B cell (primary cell): ENCODE data around the gene SULT1B1. TPM values are rescaled to one million over a fixed set of nuclear protein-coding genes. Genes with fewer than 3 reads are reported as not detected.

ENCODE experiments used
- ATAC-seq: fragments of 200-7000 bp; cut with Tn5 transposase; one replicate; pipeline ENCODE4 v1.10.0; 2021; ENCODE audit warnings: low read depth, mild to moderate bottlenecking, moderate number of reproducible peaks, moderate library complexity
- CTCF ChIA-PET: fragments of 350-600 bp; sonication (Branson Sonifier 250); formaldehyde crosslinking; loops from one replicate; lab custom pipeline; 2021; ENCODE audit warnings: antibody characterized with exemption, inconsistent platforms; lab: Charles Lee
- POLR2A ChIA-PET: fragments of 350-600 bp; sonication (Branson Sonifier 250); formaldehyde crosslinking; loops from one replicate; lab custom pipeline; 2021; ENCODE audit warnings: antibody characterized with exemption; lab: Charles Lee
- DNase-seq: peaks from one replicate; pipeline ENCODE4 v3.0.0; 2013
- H2AFZ ChIP-seq: 2 replicates; pipeline ENCODE4 v1.6.1; 2012; ENCODE audit warnings: mild to moderate bottlenecking, low read depth, low read length; ENCODE audit not compliant: insufficient read depth, poor library complexity, severe bottlenecking
- H3K27ac ChIP-seq, 2 donors: 1 replicate in 1 of 2; 2 replicates in 1 of 2; pipeline ENCODE4 v1.5.1; 2012 to 2013; ENCODE audit warnings: low read length in 2 of 2, mild to moderate bottlenecking in 2 of 2, moderate library complexity in 1 of 2
- H3K27me3 ChIP-seq, 4 experiments: fragments of 200-600 bp in 1 of 4; sonication (generic) in 1 of 4; replicated peaks in 1 of 4; 1 replicate in 2 of 4; 2 replicates in 2 of 4; pipeline versions ENCODE4 v1.6.1 to v1.7.0; 2013 to 2016; ENCODE audit warnings: low read length in 3 of 4, mild to moderate bottlenecking in 2 of 4, mixed read lengths in 1 of 4, moderate library complexity in 1 of 4; ENCODE audit not compliant: insufficient read depth in 4 of 4, control insufficient read depth in 3 of 4; ENCODE audit errors: control extremely low read depth in 1 of 4
- H3K36me3 ChIP-seq, 2 experiments: replicated peaks in 1 of 2; 1 replicate in 1 of 2; 2 replicates in 1 of 2; pipeline versions ENCODE4 v1.6.1 to v1.7.1; 2013; ENCODE audit warnings: low read length in 1 of 2; ENCODE audit not compliant: insufficient read depth in 2 of 2, control insufficient read depth in 1 of 2; ENCODE audit errors: control extremely low read depth in 1 of 2, extremely low read depth in 1 of 2
- H3K4me1 ChIP-seq, 2 donors: fragments of 200-600 bp in 1 of 2; sonication (generic) in 1 of 2; 1 replicate in 1 of 2; 2 replicates in 1 of 2; pipeline versions ENCODE4 v1.5.1 to v1.6.1; 2013 to 2017; ENCODE audit warnings: low read length in 2 of 2; ENCODE audit not compliant: control insufficient read depth in 2 of 2, insufficient read depth in 2 of 2
- H3K4me2 ChIP-seq: replicated peaks from 2 replicates; pipeline ENCODE3; 2012; ENCODE audit warnings: mild to moderate bottlenecking, low read depth, low read length; ENCODE audit not compliant: poor library complexity, severe bottlenecking
- H3K4me3 ChIP-seq, 5 experiments: fragments of 200-600 bp in 1 of 5; sonication (generic) in 1 of 5; 1 replicate in 3 of 5; 2 replicates in 2 of 5; pipeline versions ENCODE4 v1.5.1 to v1.7.0; 2011 to 2016; ENCODE audit warnings: low read length in 4 of 5, mild to moderate bottlenecking in 4 of 5, low read depth in 2 of 5, control low read depth in 1 of 5, moderate library complexity in 1 of 5; ENCODE audit not compliant: insufficient read depth in 1 of 5; ENCODE audit errors: control extremely low read depth in 1 of 5, extremely low read depth in 1 of 5
- H3K79me2 ChIP-seq: fragments of 200-600 bp; sonication (generic); one replicate; pipeline ENCODE4 v1.6.0; 2016; ENCODE audit warnings: low read length; ENCODE audit not compliant: control insufficient read depth, insufficient read depth
- H3K9ac ChIP-seq: fragments of 200-600 bp; sonication (generic); 2 replicates; pipeline ENCODE4 v1.6.1; 2017; ENCODE audit warnings: mild to moderate bottlenecking, low read length, moderate library complexity
- H3K9me3 ChIP-seq, 3 donors: one replicate each; pipeline versions ENCODE4 v1.6.1 to v1.7.1; 2013; ENCODE audit warnings: low read length in 2 of 3; ENCODE audit not compliant: control insufficient read depth in 2 of 3, insufficient read depth in 1 of 3; ENCODE audit errors: control extremely low read depth in 1 of 3
- H4K20me1 ChIP-seq: 2 replicates; pipeline ENCODE4 v1.6.0; 2012; ENCODE audit warnings: mild to moderate bottlenecking, low read length; ENCODE audit not compliant: insufficient read depth, control insufficient read depth, poor library complexity, severe bottlenecking
- H3K27ac Mint-ChIP-seq: one replicate; pipeline ENCODE4 v1.8.0; 2021; ENCODE audit warnings: mixed read lengths
- H3K27me3 Mint-ChIP-seq: one replicate; pipeline ENCODE4 v1.8.0; 2021; ENCODE audit warnings: mixed read lengths
- H3K4me1 Mint-ChIP-seq: one replicate; pipeline ENCODE4 v1.8.0; 2021; ENCODE audit warnings: mixed read lengths
- H3K4me3 Mint-ChIP-seq: one replicate; pipeline ENCODE4 v1.8.0; 2021; ENCODE audit warnings: mixed read lengths
- H3K9me3 Mint-ChIP-seq: one replicate; pipeline ENCODE4 v1.8.0; 2022; ENCODE audit warnings: mixed read lengths; ENCODE audit not compliant: insufficient read depth
- CTCF ChIP-seq: fragments of 200-600 bp; IDR thresholded peaks from one replicate; pipeline ENCODE4 v1.8.0; 2022; ENCODE audit warnings: antibody characterized with exemption, mild to moderate bottlenecking
- EZH2 ChIP-seq: IDR thresholded peaks from 2 replicates; pipeline ENCODE4 v1.6.1; 2012; ENCODE audit warnings: borderline replicate concordance, low read depth, mild to moderate bottlenecking, moderate library complexity, low read length; ENCODE audit not compliant: insufficient read depth, poor library complexity, severe bottlenecking
- WGBS: methylation state at CpG from one replicate; pipeline ENCODE4 v1.1.5; 2013; ENCODE audit warnings: missing lambda C conversion rate; ENCODE audit not compliant: insufficient coverage; 5-methylcytosine and 5-hydroxymethylcytosine counted together
- intact Hi-C: fragments of 100-400 bp; cut with micrococcal nuclease; formaldehyde crosslinking; loops from one replicate; pipeline ENCODE4 v1.10.0; 2022
- polyA plus RNA-seq: library from polyadenylated mRNA; depleted of rRNA; stranded (reverse); fragments of >200 nt; gene quantifications from 2 replicates; pipeline ENCODE4 v1.2.3, GENCODE V29; 2012
- total RNA-seq, 2 donors: library from RNA; stranded (reverse); fragments of 120-200 nt in 1 of 2; gene quantifications; 1 replicate in 1 of 2; 2 replicates in 1 of 2; pipeline versions ENCODE4 v1.2.3 to v1.2.4, GENCODE V29; 2013 to 2022

Gene SULT1B1
- total and polyA plus RNA-seq, 2 donors (not counting 1 experiment from before 2014, with no cell fraction given): 0.01 to 0.12 TPM

DNA sequence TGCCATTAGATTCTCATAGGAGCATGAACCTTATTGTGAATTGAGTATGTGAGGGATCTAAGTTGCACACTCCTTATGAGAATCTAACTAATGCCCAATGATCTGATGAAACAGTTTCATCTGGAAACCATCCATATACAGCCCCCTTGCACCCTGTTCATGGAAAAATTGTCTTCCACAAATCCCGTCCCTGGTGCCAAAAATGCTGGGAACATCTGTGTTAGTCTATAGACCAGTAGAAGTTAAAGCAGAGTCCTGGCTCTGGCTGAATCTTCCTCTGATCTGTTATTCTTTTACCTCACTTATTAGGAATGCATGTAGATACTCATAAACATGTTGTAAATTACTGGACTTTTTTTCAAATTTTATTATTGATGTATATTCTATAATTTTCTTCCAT lies 29.2 kb downstream of the SULT1B1 start:
- no peak for ATAC-seq
- no peak overlapping the region for H3K27ac ChIP-seq
- no peaks in the 10 kb centered on the region for H4K20me1 ChIP-seq
- no peak overlapping the region for H2AFZ ChIP-seq
- Mint-ChIP-seq H3K27ac (no peak overlapping the region), H3K4me1 (no peaks in the 10 kb centered on the region), H3K27me3 (no peaks in the 10 kb centered on the region), H3K9me3 (no peaks in the 10 kb centered on the region), H3K4me3 (no peak overlapping the region)
- DNase-seq: no peak
- no peak overlapping the region for H3K4me2 ChIP-seq
- WGBS: no CpG with 5 or more reads among the region's 1 CpG
- intact Hi-C loops: no loop called here
- H3K4me3 ChIP-seq: no peak overlapping the region
- no peaks in the 10 kb centered on the region for H3K9me3 ChIP-seq
- TF ChIP-seq EZH2 (no peak), CTCF (no peak)
- H3K9ac ChIP-seq: no peak overlapping the region
- no peaks in the 10 kb centered on the region for H3K27me3 ChIP-seq
- ChIA-PET POLR2A (no interaction called here), CTCF (no interaction called here)
- no peaks in the 10 kb centered on the region for H3K79me2 ChIP-seq
- H3K36me3 ChIP-seq: no peaks in the 10 kb centered on the region
- H3K4me1 ChIP-seq: no peaks in the 10 kb centered on the region

DNA sequence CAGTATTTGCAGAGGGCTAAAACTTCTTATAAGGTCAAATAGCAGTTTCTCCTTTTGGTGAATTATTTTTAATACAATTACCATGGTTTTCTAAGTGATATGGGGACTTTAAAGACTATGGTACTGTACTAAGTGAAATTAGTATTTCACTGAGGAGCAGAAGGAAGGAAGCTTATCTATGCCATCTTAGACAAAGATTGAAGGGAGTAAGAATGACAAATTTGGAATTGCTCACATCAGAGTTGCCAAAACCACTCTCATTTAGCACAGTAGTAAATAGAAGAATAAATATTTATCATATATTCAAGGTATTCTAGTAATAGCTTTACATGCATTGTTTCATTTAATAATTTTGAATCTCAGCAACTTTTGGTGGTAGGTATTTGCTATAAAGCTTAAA lies 30.4 kb downstream of the SULT1B1 start:
- no peak for TF ChIP-seq CTCF
- no peak for TF ChIP-seq EZH2
- Histone ChIP-seq H3K9me3 (no peaks in the 10 kb centered on the region), H3K4me2 (no peak overlapping the region), H3K27ac (no peak overlapping the region), H3K27me3 (no peaks in the 10 kb centered on the region), H3K36me3 (no peaks in the 10 kb centered on the region), H3K4me1 (no peaks in the 10 kb centered on the region), H3K79me2 (no peaks in the 10 kb centered on the region), H2AFZ (no peak overlapping the region), H3K4me3 (no peak overlapping the region), H3K9ac (no peak overlapping the region), H4K20me1 (no peaks in the 10 kb centered on the region)
- ChIA-PET POLR2A (no interaction called here), CTCF (no interaction called here)
- Mint-ChIP-seq H3K9me3 (no peaks in the 10 kb centered on the region), H3K27ac (no peak overlapping the region), H3K4me3 (no peak overlapping the region), H3K4me1 (no peaks in the 10 kb centered on the region), H3K27me3 (no peaks in the 10 kb centered on the region)
- no peak for DNase-seq
- intact Hi-C loops: no loop called here
- ATAC-seq: no peak
